Urinary bladder (tissue), 4 donors: ENCODE measurements around the gene AMPD2. TPM values are rescaled to one million over a fixed set of nuclear protein-coding genes. Genes with fewer than 3 reads are reported as not detected.
A peak's percentile ranks its signal among the peaks of the same experiment; 100 is the strongest.

Experiments
- DNase-seq: peaks from one replicate; pipeline ENCODE4 v3.0.0-alpha.2; 2015; ENCODE audit errors: extremely low spot score
- H3K27ac ChIP-seq: one replicate; pipeline ENCODE4 v1.5.1; 2013; ENCODE audit warnings: low read depth, mild to moderate bottlenecking, moderate library complexity
- H3K36me3 ChIP-seq: one replicate; pipeline ENCODE4 v1.6.1; 2013; ENCODE audit warnings: mild to moderate bottlenecking, moderate library complexity; ENCODE audit not compliant: insufficient read depth
- H3K4me1 ChIP-seq: one replicate; pipeline ENCODE4 v1.6.1; 2013; ENCODE audit warnings: mild to moderate bottlenecking, moderate library complexity; ENCODE audit not compliant: insufficient read depth
- H3K4me3 ChIP-seq: one replicate; pipeline ENCODE4 v1.5.1; 2013; ENCODE audit warnings: low read depth, low read length
- WGBS: extraction: QIAGEN DNeasy Blood & Tissue Kit; methylation state at CpG from one replicate; pipeline ENCODE4 v1.1.7; 2013; 5-methylcytosine and 5-hydroxymethylcytosine counted together
- polyA plus RNA-seq: library from polyadenylated mRNA; stranded (reverse); fragments of 200-250 nt; gene quantifications from one replicate; pipeline ENCODE4 v1.2.3, GENCODE V29; 2013
- total RNA-seq: library from RNA; depleted of rRNA; stranded (reverse); fragments of >200 nt; gene quantifications from one replicate; pipeline ENCODE4 v1.2.3, GENCODE V29; 2014
- donor health status: healthy with polysubstance abuse.
- donor health status: healthy.

Gene AMPD2
- total and polyA plus RNA-seq, 2 donors = 29.2 to 36.1 TPM

- 38% methylated on average over 13 of the region's 13 CpGs for WGBS
- Histone ChIP-seq H3K27ac (no peak overlapping the region), H3K36me3 (no peaks in the 10 kb centered on the region), H3K4me3 (peak overlapping the region; percentile 58), H3K4me1 (no peaks in the 10 kb centered on the region)
- no peak for DNase-seq
These were observed 1.9 kb downstream of the AMPD2 start for GRCh38 chr1:109621379-109622136.

GRCh38 chr1:109622137-109622892 lies 2.7 kb downstream of the AMPD2 start:
- H3K36me3 ChIP-seq = peaks cover 3% of the 10 kb centered on the region
- no peak for DNase-seq
- H3K4me3 ChIP-seq = no peak overlapping the region
- 83% methylated on average over 11 of the region's 11 CpGs for WGBS
- H3K4me1 ChIP-seq = no peaks in the 10 kb centered on the region
- no peak overlapping the region for H3K27ac ChIP-seq

- Histone ChIP-seq H3K4me1 (no peaks in the 10 kb centered on the region), H3K4me3 (no peak overlapping the region), H3K36me3 (peaks cover 3% of the 10 kb centered on the region), H3K27ac (no peak overlapping the region)
- 92% methylated on average over 3 of the region's 3 CpGs for WGBS
- DNase-seq = no peak
These were observed 3.3 kb downstream of the AMPD2 start for GRCh38 chr1:109622895-109623294.

GRCh38 chr1:109623601-109624161 lies 4.0 kb downstream of the AMPD2 start:
- H3K27ac ChIP-seq = no peak overlapping the region
- peaks cover 3% of the 10 kb centered on the region for H3K36me3 ChIP-seq
- H3K4me1 ChIP-seq = no peaks in the 10 kb centered on the region
- H3K4me3 ChIP-seq = no peak overlapping the region
- no peak for DNase-seq
- 49% methylated on average over 11 of the region's 11 CpGs for WGBS

- H3K36me3 ChIP-seq = peaks cover 3% of the 10 kb centered on the region
- 69% methylated on average over 17 of the region's 17 CpGs for WGBS
- H3K27ac ChIP-seq = no peak overlapping the region
- no peak overlapping the region for H3K4me3 ChIP-seq
- H3K4me1 ChIP-seq = no peaks in the 10 kb centered on the region
- DNase-seq = no peak
These were observed 4.8 kb downstream of the AMPD2 start for GRCh38 chr1:109624201-109625010.

GRCh38 chr1:109625176-109625575 lies 5.5 kb downstream of the AMPD2 start:
- Histone ChIP-seq H3K27ac (no peak overlapping the region), H3K4me1 (no peaks in the 10 kb centered on the region), H3K4me3 (no peak overlapping the region), H3K36me3 (peaks cover 3% of the 10 kb centered on the region)
- no peak for DNase-seq
- WGBS = 77% methylated on average over 16 of the region's 16 CpGs

- peaks cover 3% of the 10 kb centered on the region for H3K36me3 ChIP-seq
- WGBS = 71% methylated on average over 32 of the region's 32 CpGs
- H3K27ac ChIP-seq = no peak overlapping the region
- no peak overlapping the region for H3K4me3 ChIP-seq
- DNase-seq = no peak
- no peaks in the 10 kb centered on the region for H3K4me1 ChIP-seq
These were observed 6.2 kb downstream of the AMPD2 start for GRCh38 chr1:109625601-109626560.

- Histone ChIP-seq H3K36me3 (peaks cover 3% of the 10 kb centered on the region), H3K4me3 (no peak overlapping the region), H3K27ac (no peak overlapping the region), H3K4me1 (no peaks in the 10 kb centered on the region)
- DNase-seq = no peak
- 94% methylated on average over 21 of the region's 21 CpGs for WGBS
These were observed 7.2 kb downstream of the AMPD2 start for GRCh38 chr1:109626682-109627408.

- no peaks in the 10 kb centered on the region for H3K4me1 ChIP-seq
These were observed 8.2 kb downstream of the AMPD2 start for GRCh38 chr1:109627692-109628399.

GRCh38 chr1:109628540-109629321 lies 9.1 kb downstream of the AMPD2 start:
- no peaks in the 10 kb centered on the region for H3K4me1 ChIP-seq
- H3K4me3 ChIP-seq = no peak overlapping the region
- DNase-seq = no peak
- no peak overlapping the region for H3K27ac ChIP-seq
- H3K36me3 ChIP-seq = peaks cover 3% of the 10 kb centered on the region
- WGBS = 88% methylated on average over 23 of the region's 23 CpGs

More at GRCh38 chr1:109627692-109628399, 8.2 kb downstream of the AMPD2 start:
- Histone ChIP-seq H3K27ac (no peak overlapping the region), H3K36me3 (peaks cover 3% of the 10 kb centered on the region), H3K4me3 (no peak overlapping the region)
- no peak for DNase-seq
- WGBS = 92% methylated on average over 23 of the region's 23 CpGs

- DNase-seq = no peak
These were observed 9.9 kb downstream of the AMPD2 start for GRCh38 chr1:109629372-109630030.

More at GRCh38 chr1:109629372-109630030, 9.9 kb downstream of the AMPD2 start:
- Histone ChIP-seq H3K4me1 (no peaks in the 10 kb centered on the region), H3K27ac (no peak overlapping the region), H3K4me3 (no peak overlapping the region), H3K36me3 (peaks cover 3% of the 10 kb centered on the region)
- 92% methylated on average over 10 of the region's 10 CpGs for WGBS
